GM12875 (cell line): ENCODE results near the gene GALNT4.

ENCODE experiments used
- H3K4me3 ChIP-seq: one replicate; pipeline ENCODE4 v1.5.1; 2011; ENCODE audit warnings: low read depth, low read length, control low read depth
- CTCF ChIP-seq: IDR thresholded peaks from 2 replicates; pipeline ENCODE4 v1.5.1; 2011; ENCODE audit warnings: low read depth, mild to moderate bottlenecking, control low read depth, inconsistent platforms, low read length, moderate library complexity, borderline replicate concordance; ENCODE audit not compliant: insufficient read depth

GALNT4 gene

GRCh38 chr12:89524541-89525304 is at the start of gene GALNT4:
Gene GALNT4 (minus strand): TSS chr12:89524796. CDS start chr12:89524549, 247 bp downstream.
- peak; percentile 64 for TF ChIP-seq CTCF
- H3K4me3 ChIP-seq, result peak within 1 kb of the TSS; percentile 98

- TF ChIP-seq CTCF, result no peak
Observed at GRCh38 chr12:89573051-89573810, 48.6 kb upstream of the GALNT4 start.

DNA sequence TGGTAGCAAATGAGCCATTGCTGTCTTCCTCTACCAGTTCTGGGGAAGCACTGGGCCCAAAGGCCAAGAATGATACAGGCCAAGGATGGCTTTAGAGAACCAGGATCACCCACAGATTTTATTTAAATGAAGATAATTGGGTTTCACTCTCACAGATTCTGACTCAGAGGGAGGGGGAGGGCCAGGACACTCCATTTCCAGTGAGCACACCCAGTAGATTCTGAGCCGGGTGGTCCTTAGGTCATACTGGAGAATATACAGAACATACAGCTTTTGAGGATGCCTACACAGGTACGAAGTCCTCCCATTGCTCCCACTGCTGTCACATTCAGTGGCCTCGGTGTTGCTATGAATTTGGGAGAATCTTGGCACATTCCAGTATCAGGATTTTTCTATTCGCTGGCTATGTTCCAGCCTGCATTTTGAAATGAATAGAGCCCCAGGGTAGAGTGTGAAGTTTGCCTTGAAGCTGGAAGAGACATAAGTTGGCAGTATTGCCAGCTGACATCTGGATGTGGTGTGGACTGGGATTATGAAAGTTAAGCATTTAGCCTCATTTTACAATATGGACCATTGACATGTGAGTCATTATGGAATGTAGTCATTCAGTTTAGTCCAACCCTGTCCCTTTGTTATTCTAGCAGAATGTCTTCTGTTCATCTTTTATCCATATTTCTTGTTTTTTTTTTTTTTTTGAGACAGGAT is 47.0 kb upstream of the GALNT4 start:
- no peak for TF ChIP-seq CTCF
- H3K4me3 ChIP-seq, result no peak overlapping the region

More at GRCh38 chr12:89573051-89573810, 48.6 kb upstream of the GALNT4 start:
- no peak overlapping the region for H3K4me3 ChIP-seq

DNA sequence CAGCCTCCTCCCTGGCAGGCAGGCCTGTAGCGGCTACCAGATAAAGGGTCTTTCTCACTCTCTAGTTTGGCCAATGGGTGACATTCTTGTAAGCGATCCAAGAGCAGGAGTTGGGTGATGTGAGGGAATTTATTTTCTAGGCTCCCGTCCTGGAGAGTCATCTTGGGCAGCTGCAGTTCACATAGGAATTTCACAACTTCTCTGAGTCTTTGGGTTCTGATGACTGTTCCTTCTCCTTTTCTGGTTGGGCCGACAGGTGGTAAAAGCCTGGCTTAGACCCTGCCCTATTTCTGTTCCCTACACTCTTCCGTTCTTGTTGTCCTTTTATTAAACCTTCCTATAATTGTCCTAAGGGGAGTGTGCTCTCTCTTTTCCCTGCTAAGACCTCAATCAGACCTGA is 43.9 kb upstream of the GALNT4 start:
- no peak overlapping the region for H3K4me3 ChIP-seq
- no peak for TF ChIP-seq CTCF

- TF ChIP-seq CTCF, result no peak
- H3K4me3 ChIP-seq, result no peak overlapping the region
Observed at GRCh38 chr12:89567691-89568239, 43.2 kb upstream of the GALNT4 start.

GRCh38 chr12:89566615-89567014 is 42.0 kb upstream of the GALNT4 start:
- TF ChIP-seq CTCF, result no peak
- no peak overlapping the region for H3K4me3 ChIP-seq
